H1 (cell line): Measurements from ENCODE around the gene BSPRY. TPM values are rescaled to one million over a fixed set of nuclear protein-coding genes. Genes with fewer than 3 reads are reported as not detected.

ENCODE experiments used
- CTCF ChIA-PET: fragments of 300-600 bp; sonication (Branson Sonifier 250); formaldehyde crosslinking; loops from one replicate; lab custom pipeline; 2021; ENCODE audit not compliant: partially characterized antibody; lab: Charles Lee
- POLR2A ChIA-PET: fragments of 300-600 bp; sonication (Branson Sonifier 250); formaldehyde crosslinking; loops from one replicate; lab custom pipeline; 2021; ENCODE audit warnings: inconsistent platforms; ENCODE audit not compliant: partially characterized antibody; lab: Charles Lee
- DNase-seq, 2 experiments: peaks; one replicate each; pipeline versions ENCODE4 v3.0.0 to v3.0.0-alpha.2; 2010 to 2022; ENCODE audit warnings: low spot score in 2 of 2, low read depth in 1 of 2, mixed read lengths in 1 of 2
- FAIRE-seq: peaks from 2 replicates; lab custom pipeline; 2011; peaks lifted over from hg19 to GRCh38; lab: Jason Lieb, UNC
- H2AFZ ChIP-seq: 2 replicates; pipeline ENCODE4 v1.8.1; 2012; ENCODE audit warnings: low read length, inconsistent platforms
- H2AK5ac ChIP-seq: 2 replicates; pipeline ENCODE4 v1.6.1; 2013; ENCODE audit warnings: low read depth, low read length
- H2BK120ac ChIP-seq: replicated peaks from 2 replicates; pipeline ENCODE3; 2013; ENCODE audit warnings: low read depth, low read length, inconsistent platforms
- H2BK12ac ChIP-seq: 2 replicates; pipeline ENCODE4 v1.6.1; 2013; ENCODE audit warnings: low read depth, low read length
- H2BK15ac ChIP-seq: 2 replicates; pipeline ENCODE4 v1.6.1; 2013; ENCODE audit warnings: low read length
- H2BK20ac ChIP-seq: 2 replicates; pipeline ENCODE4 v1.6.1; 2013; ENCODE audit warnings: low read length
- H2BK5ac ChIP-seq: 2 replicates; pipeline ENCODE4 v1.6.1; 2013; ENCODE audit warnings: low read depth, low read length
- H3K14ac ChIP-seq: 2 replicates; pipeline ENCODE4 v1.6.1; 2013; ENCODE audit warnings: inconsistent platforms; ENCODE audit not compliant: insufficient read length
- H3K18ac ChIP-seq: 2 replicates; pipeline ENCODE4 v1.6.1; 2013; ENCODE audit warnings: low read length; ENCODE audit errors: extremely low read depth
- H3K23ac ChIP-seq: 2 replicates; pipeline ENCODE4 v1.6.1; 2013; ENCODE audit warnings: inconsistent platforms; ENCODE audit not compliant: insufficient read length
- H3K23me2 ChIP-seq: 2 replicates; pipeline ENCODE4 v1.6.1; 2013; ENCODE audit warnings: low read depth, low read length
- H3K27ac ChIP-seq: 2 replicates; pipeline ENCODE4 v1.6.1; 2011; ENCODE audit warnings: low read depth, low read length, inconsistent platforms
- H3K27me3 ChIP-seq, 4 experiments: replicated peaks in 1 of 4; 1 replicate in 1 of 4; 2 replicates in 3 of 4; pipeline versions ENCODE4 v1.6.1 to v1.8.1; 2011 to 2013; ENCODE audit warnings: low read length in 3 of 4, mild to moderate bottlenecking in 3 of 4, inconsistent platforms in 2 of 4, mixed read lengths in 2 of 4, moderate library complexity in 1 of 4; ENCODE audit not compliant: control insufficient read depth in 3 of 4, insufficient read depth in 3 of 4; ENCODE audit errors: extremely low read depth in 1 of 4
- H3K36me3 ChIP-seq, 4 experiments: 2 replicates each; pipeline versions ENCODE4 v1.6.1 to v1.8.1; 2011 to 2013; ENCODE audit warnings: mild to moderate bottlenecking in 4 of 4, low read length in 3 of 4, moderate library complexity in 2 of 4, control low read depth in 1 of 4, inconsistent platforms in 1 of 4; ENCODE audit not compliant: insufficient read depth in 4 of 4, control insufficient read depth in 2 of 4
- H3K4ac ChIP-seq: replicated peaks from 2 replicates; pipeline ENCODE3; 2013; ENCODE audit warnings: low read length, low read depth, mixed read lengths, inconsistent platforms; ENCODE audit not compliant: insufficient read length
- H3K4me1 ChIP-seq, 4 experiments: replicated peaks in 1 of 4; 1 replicate in 1 of 4; 2 replicates in 3 of 4; pipeline versions ENCODE4 v1.6.1 to v1.8.1; 2011 to 2013; ENCODE audit warnings: low read length in 3 of 4, inconsistent platforms in 2 of 4, mixed read lengths in 1 of 4; ENCODE audit not compliant: insufficient read depth in 4 of 4, control insufficient read depth in 3 of 4
- H3K4me2 ChIP-seq, 2 experiments: 2 replicates each; pipeline versions ENCODE4 v1.6.1 to v1.8.1; 2011 to 2013; ENCODE audit warnings: low read depth in 2 of 2, low read length in 2 of 2, control low read depth in 1 of 2, inconsistent platforms in 1 of 2, mild to moderate bottlenecking in 1 of 2; ENCODE audit not compliant: insufficient read depth in 1 of 2
- H3K4me3 ChIP-seq, 4 experiments: fragments of 200-600, 300-600 bp in 1 of 4; sonication (generic), shearing (Covaris generic), sonication (Bioruptor Twin) in 1 of 4; 2 replicates each; pipeline versions ENCODE4 v1.5.1 to v1.8.1; 2011 to 2016; ENCODE audit warnings: low read length in 4 of 4, low read depth in 3 of 4, control low read depth in 2 of 4, inconsistent platforms in 2 of 4, mild to moderate bottlenecking in 2 of 4, mixed read lengths in 1 of 4, moderate library complexity in 1 of 4; ENCODE audit not compliant: insufficient read depth in 2 of 4; ENCODE audit errors: extremely low read depth in 1 of 4
- H3K56ac ChIP-seq: replicated peaks from 2 replicates; pipeline ENCODE3; 2013; ENCODE audit warnings: low read depth, mild to moderate bottlenecking, mixed read lengths, low read length, inconsistent platforms; ENCODE audit not compliant: insufficient read length
- H3K79me1 ChIP-seq: 2 replicates; pipeline ENCODE4 v1.6.1; 2013; ENCODE audit warnings: low read depth, low read length, control low read depth
- H3K79me2 ChIP-seq, 2 experiments: 2 replicates each; pipeline versions ENCODE4 v1.6.1 to v1.8.1; 2012 to 2013; ENCODE audit warnings: low read length in 2 of 2, mild to moderate bottlenecking in 2 of 2, inconsistent platforms in 1 of 2; ENCODE audit not compliant: insufficient read depth in 2 of 2, control insufficient read depth in 1 of 2
- H3K9ac ChIP-seq, 4 experiments: replicated peaks in 1 of 4; 1 replicate in 1 of 4; 2 replicates in 3 of 4; pipeline versions ENCODE4 v1.6.1 to v1.8.1; 2011 to 2013; ENCODE audit warnings: low read depth in 3 of 4, low read length in 3 of 4, control low read depth in 2 of 4, mild to moderate bottlenecking in 2 of 4, moderate library complexity in 2 of 4, inconsistent platforms in 1 of 4; ENCODE audit errors: extremely low read depth in 1 of 4
- H3K9me3 ChIP-seq, 2 experiments: 2 replicates each; pipeline versions ENCODE4 v1.6.1 to v1.8.1; 2012 to 2013; ENCODE audit warnings: mild to moderate bottlenecking in 2 of 2, moderate library complexity in 2 of 2, control low read depth in 1 of 2, inconsistent platforms in 1 of 2, low read depth in 1 of 2, low read length in 1 of 2, mixed read lengths in 1 of 2; ENCODE audit not compliant: insufficient read depth in 2 of 2
- H4K20me1 ChIP-seq, 2 experiments: replicated peaks in 1 of 2; 2 replicates each; pipeline versions ENCODE3 to v1.8.1; 2011 to 2013; ENCODE audit warnings: inconsistent platforms in 2 of 2, low read length in 2 of 2, mild to moderate bottlenecking in 1 of 2; ENCODE audit not compliant: insufficient read depth in 2 of 2, control insufficient read depth in 1 of 2
- H4K5ac ChIP-seq: 2 replicates; pipeline ENCODE4 v1.6.1; 2013; ENCODE audit warnings: low read length, low read depth, mixed read lengths, inconsistent platforms; ENCODE audit not compliant: insufficient read length
- H4K8ac ChIP-seq: 2 replicates; pipeline ENCODE4 v1.8.0; 2013; ENCODE audit warnings: mild to moderate bottlenecking, moderate library complexity, low read length, inconsistent platforms; ENCODE audit not compliant: insufficient read depth; ENCODE audit errors: extremely low read depth
- H4K91ac ChIP-seq: replicated peaks from 2 replicates; pipeline ENCODE3; 2013; ENCODE audit warnings: low read length, mixed read lengths, inconsistent platforms; ENCODE audit not compliant: insufficient read length
- BRCA1 ChIP-seq: IDR thresholded peaks from 2 replicates; pipeline ENCODE4 v1.6.1; 2012; ENCODE audit warnings: low read depth, low read length, improper control_type of control experiment
- CEBPB ChIP-seq: IDR thresholded peaks from 2 replicates; pipeline ENCODE4 v1.6.1; 2012; ENCODE audit warnings: low read depth, low read length
- CREB1 ChIP-seq: IDR thresholded peaks from 2 replicates; pipeline ENCODE4 v1.6.1; 2012; ENCODE audit warnings: inconsistent platforms
- EP300 ChIP-seq, 2 experiments: IDR thresholded peaks; 1 replicate in 1 of 2; 2 replicates in 1 of 2; pipeline ENCODE4 v1.6.1; 2011 to 2012; ENCODE audit warnings: low read depth in 2 of 2, low read length in 2 of 2, mild to moderate bottlenecking in 2 of 2, borderline replicate concordance in 1 of 2, inconsistent platforms in 1 of 2, moderate library complexity in 1 of 2
- GABPA ChIP-seq: IDR thresholded peaks from 2 replicates; pipeline ENCODE4 v1.6.1; 2011; ENCODE audit warnings: mild to moderate bottlenecking, low read length, moderate library complexity, borderline replicate concordance; ENCODE audit not compliant: insufficient read depth
- NANOG ChIP-seq: IDR thresholded peaks from 2 replicates; pipeline ENCODE4 v1.6.1; 2011; ENCODE audit warnings: low read length, low read depth, mild to moderate bottlenecking, inconsistent platforms; ENCODE audit not compliant: insufficient read depth, poor library complexity, severe bottlenecking
- PHF8 ChIP-seq: fragments of 200-600 bp; sonication (generic); conservative IDR thresholded peaks from 2 replicates; pipeline ENCODE4 v1.7.1; 2012; ENCODE audit warnings: low read depth, mild to moderate bottlenecking, inconsistent platforms, low read length, moderate library complexity
- POLR2AphosphoS5 ChIP-seq: IDR thresholded peaks from 2 replicates; pipeline ENCODE4 v1.6.1; 2011; ENCODE audit warnings: low read depth, low read length
- RBBP5 ChIP-seq: IDR thresholded peaks from 2 replicates; pipeline ENCODE4 v1.7.1; 2012; ENCODE audit warnings: low read depth, mild to moderate bottlenecking, inconsistent platforms, low read length, moderate library complexity, borderline replicate concordance
- SP1 ChIP-seq: IDR thresholded peaks from 2 replicates; pipeline ENCODE4 v1.6.1; 2011; ENCODE audit warnings: low read depth, low read length
- TEAD4 ChIP-seq: IDR thresholded peaks from 2 replicates; pipeline ENCODE4 v1.6.1; 2012; ENCODE audit warnings: low read depth, low read length, inconsistent platforms, mixed read lengths
- ZNF274 ChIP-seq: IDR thresholded peaks from 2 replicates; pipeline ENCODE4 v1.7.0; 2012; ENCODE audit warnings: low read length, borderline replicate concordance; ENCODE audit errors: extremely low read depth
- WGBS, 2 experiments: shearing (Covaris generic) in 1 of 2; methylation state at CpG; one replicate each; pipeline versions ENCODE4 v1.1.6 to v1.1.7; 2013 to 2015; ENCODE audit warnings: low lambda C conversion rate in 2 of 2, mixed read lengths in 2 of 2, inconsistent platforms in 1 of 2, low coverage in 1 of 2, missing lambda C conversion rate in 1 of 2; ENCODE audit not compliant: insufficient replicate concordance in 2 of 2, insufficient coverage in 1 of 2, insufficient read length in 1 of 2; ENCODE audit errors: extremely low coverage in 1 of 2, missing lambda C conversion rate in 1 of 2; 5-methylcytosine and 5-hydroxymethylcytosine counted together
- polyA plus RNA-seq, 7 experiments: library from polyadenylated mRNA; depleted of rRNA in 3 of 7; stranded (reverse) in 5 of 7; unstranded in 2 of 7; fragments of >200 nt in 5 of 7; fragments of 200-250 nt in 2 of 7; gene quantifications; 1 replicate in 5 of 7; 2 replicates in 1 of 7; 4 replicates in 1 of 7; pipeline versions ENCODE4 v1.2.1 to v1.2.3, GENCODE V29; 2011 to 2013; ENCODE audit warnings: missing spikeins in 2 of 7, mixed read lengths in 2 of 7
- total RNA-seq: library from RNA; stranded (reverse); fragmentation: NEBNext Ultra II Directional; extraction: Animal tissue kit (Norgen Biotek cat#: 25700); gene quantifications from 2 replicates; pipeline ENCODE4 v1.2.1, GENCODE V29; 2021

The BSPRY gene
- total and polyA plus RNA-seq, 2 of the 8 experiments (the other 6 are each of a cell fraction or from before 2014, with no cell fraction given): 5.5 to 10.9 TPM

- ChIA-PET POLR2A (interaction anchor here (0.9 to 1.8 kb wide), 4 partner anchors 11 to 36 kb away, joined by 3 to 6 read pairs (median 3); partner anchors contain the start of genes C9orf43 and POLE3), CTCF (interaction anchor here (1.0 to 1.8 kb wide), 5 partner anchors 17 to 283 kb away, joined by 3 to 4 read pairs (median 4); no protein-coding TSS in a partner anchor)
- peaks cover 0 to 2% of the 10 kb centered on the region in 2 experiments for H4K20me1 ChIP-seq
- WGBS, 2 experiments: 93% methylated on average over 24 of the region's 24 CpGs; no CpG with 5 or more reads in 1 of the 2 experiments
- no peak overlapping the region for H3K56ac ChIP-seq
- peaks cover 3% of the 10 kb centered on the region; the same call in 1 of the 2 replicates for H3K23me2 ChIP-seq
- no peak overlapping the region for H3K14ac ChIP-seq
- DNase-seq: no peak
- H2BK15ac ChIP-seq: no peak overlapping the region
- no peak overlapping the region for H4K8ac ChIP-seq
- no peak overlapping the region for H4K91ac ChIP-seq
- peak overlapping the region in 1 of 2 experiments; percentile 9; a peak in 1 of 4 replicates for H3K4me2 ChIP-seq
- H3K9me3 ChIP-seq: no peaks in the 10 kb centered on the region
- H3K79me2 ChIP-seq: peaks cover 0 to 5% of the 10 kb centered on the region in 2 experiments; a peak in 1 of 4 replicates
- FAIRE-seq: no peak
- no peak overlapping the region for H2BK20ac ChIP-seq
- H2AK5ac ChIP-seq: no peak overlapping the region
- no peak overlapping the region for H3K4me3 ChIP-seq
- no peak overlapping the region for H2BK12ac ChIP-seq
- H3K23ac ChIP-seq: no peak overlapping the region
- no peaks in the 10 kb centered on the region for H3K79me1 ChIP-seq
- no peak overlapping the region for H2BK120ac ChIP-seq
- H3K27me3 ChIP-seq: no peaks in the 10 kb centered on the region; a peak in 1 of 7 replicates
- H3K18ac ChIP-seq: no peak overlapping the region
- no peak overlapping the region for H3K4ac ChIP-seq
- H2BK5ac ChIP-seq: no peak overlapping the region
- no peak overlapping the region for H4K5ac ChIP-seq
- H3K27ac ChIP-seq: no peak overlapping the region
- H3K9ac ChIP-seq: no peak overlapping the region; a peak in 1 of 7 replicates
- peaks cover 0 to 19% (median 2%) of the 10 kb centered on the region in 4 experiments; a peak in 4 of 8 replicates for H3K36me3 ChIP-seq
- peaks cover 0 to 5% (median 2%) of the 10 kb centered on the region in 4 experiments; a peak in 3 of 7 replicates for H3K4me1 ChIP-seq
- no peak overlapping the region for H2AFZ ChIP-seq
- TF ChIP-seq CEBPB (no peak), CREB1 (no peak), EP300 (IDR thresholded peaks at IDR 0.05; ENCODE audit: borderline replicate concordance in 1 of 2, low read depth in 2 of 2, low read length in 2 of 2) (no peak), PHF8 (no peak), ZNF274 (no peak), POLR2AphosphoS5 (no peak), TEAD4 (no peak), RBBP5 (no peak), BRCA1 (no peak), GABPA (no peak), NANOG (no peak), SP1 (no peak)
These were observed 24.5 kb downstream of the BSPRY start for GRCh38 chr9:113373676-113374392.
